SK-N-SH (cell line): Measurements from ENCODE around the gene ZNF766. TPM values are rescaled to one million over a fixed set of nuclear protein-coding genes. Genes with fewer than 3 reads are reported as not detected.

ENCODE experiments used
- CTCF ChIA-PET: fragments of 300-600, 350-600 bp; formaldehyde crosslinking; extraction: SDS; loops from one replicate; lab custom pipeline; 2021; lab: Yijun Ruan, JAX
- POLR2A ChIA-PET: fragments of 350-600 bp; sonication (Branson Sonifier 250); formaldehyde crosslinking; extraction: SDS; loops from one replicate; lab custom pipeline; 2020; ENCODE audit warnings: antibody characterized with exemption, inconsistent platforms; lab: Yijun Ruan, JAX
- DNase-seq: peaks from one replicate; pipeline ENCODE4 v3.0.0; 2012
- H2AFZ ChIP-seq: fragments of 200-600 bp; sonication (generic); 2 replicates; pipeline ENCODE4 v1.8.1; 2016; ENCODE audit warnings: antibody characterized with exemption, mild to moderate bottlenecking, low read depth
- H3F3A ChIP-seq: fragments of 200-600 bp; sonication (generic); replicated peaks from 2 replicates; pipeline ENCODE3; 2016; ENCODE audit warnings: antibody characterized with exemption, mild to moderate bottlenecking; ENCODE audit not compliant: insufficient read depth
- H3K27ac ChIP-seq, 2 experiments: fragments of 200-500 bp in 1 of 2; fragments of 200-600 bp in 1 of 2; sonication (Bioruptor generic) in 1 of 2; sonication (generic), shearing (Covaris generic) in 1 of 2; 2 replicates each; pipeline versions ENCODE4 v1.5.1 to v1.6.1; 2014 to 2016; ENCODE audit warnings: low read depth in 2 of 2, inconsistent platforms in 1 of 2, low read length in 1 of 2, mild to moderate bottlenecking in 1 of 2, mixed read lengths in 1 of 2
- H3K27me3 ChIP-seq: fragments of 200-600 bp; sonication (generic), shearing (Covaris generic); 2 replicates; pipeline ENCODE4 v1.6.1; 2016; ENCODE audit warnings: mixed run types; ENCODE audit not compliant: insufficient read depth
- H3K36me3 ChIP-seq, 2 experiments: fragments of 200-500 bp in 1 of 2; fragments of 200-600 bp in 1 of 2; sonication (Bioruptor generic) in 1 of 2; sonication (generic) in 1 of 2; replicated peaks in 1 of 2; 2 replicates each; pipeline versions ENCODE3 to v1.5.1; 2014 to 2016; ENCODE audit warnings: low read length in 1 of 2, mild to moderate bottlenecking in 1 of 2; ENCODE audit not compliant: insufficient read depth in 2 of 2, control insufficient read depth in 1 of 2
- H3K4me1 ChIP-seq, 2 experiments: fragments of 200-500 bp in 1 of 2; fragments of 200-600 bp in 1 of 2; sonication (Bioruptor generic) in 1 of 2; sonication (generic), shearing (Covaris generic) in 1 of 2; 2 replicates each; pipeline versions ENCODE4 v1.5.1 to v1.6.1; 2014 to 2016; ENCODE audit warnings: low read depth in 1 of 2, low read length in 1 of 2, mixed run types in 1 of 2; ENCODE audit not compliant: insufficient read depth in 2 of 2, control insufficient read depth in 1 of 2
- H3K4me2 ChIP-seq: fragments of 200-600 bp; sonication (generic), shearing (Covaris generic); 2 replicates; pipeline ENCODE4 v1.6.1; 2017; ENCODE audit warnings: mixed run types
- H3K4me3 ChIP-seq, 2 experiments: fragments of 200-500 bp in 1 of 2; fragments of 200-600 bp in 1 of 2; sonication (Bioruptor generic) in 1 of 2; sonication (generic), shearing (Covaris generic) in 1 of 2; 2 replicates each; pipeline versions ENCODE4 v1.5.1 to v1.8.1; 2014 to 2016; ENCODE audit warnings: low read depth in 2 of 2, inconsistent platforms in 1 of 2, low read length in 1 of 2, mild to moderate bottlenecking in 1 of 2, mixed read lengths in 1 of 2, moderate library complexity in 1 of 2
- H3K79me2 ChIP-seq: fragments of 200-600 bp; sonication (generic); 2 replicates; pipeline ENCODE4 v1.8.1; 2017; ENCODE audit warnings: mild to moderate bottlenecking; ENCODE audit not compliant: insufficient read depth
- H3K9ac ChIP-seq: fragments of 200-600 bp; sonication (generic); 2 replicates; pipeline ENCODE4 v1.6.1; 2017; ENCODE audit warnings: mixed run types
- H3K9me2 ChIP-seq: fragments of 200-600 bp; sonication (generic); 2 replicates; pipeline ENCODE4 v1.6.1; 2017; ENCODE audit warnings: mixed run types
- H3K9me3 ChIP-seq: fragments of 200-600 bp; sonication (generic); 2 replicates; pipeline ENCODE4 v1.6.1; 2017; ENCODE audit warnings: mixed run types, mild to moderate bottlenecking, moderate library complexity
- H4K20me1 ChIP-seq: fragments of 200-600 bp; sonication (generic); 2 replicates; pipeline ENCODE4 v1.6.1; 2017; ENCODE audit warnings: mild to moderate bottlenecking, mixed run types; ENCODE audit not compliant: insufficient read depth
- CHD2 ChIP-seq: fragments of 150-350 bp; IDR thresholded peaks from 2 replicates; pipeline ENCODE4 v1.6.1; 2018; ENCODE audit warnings: low read length; ENCODE audit not compliant: partially characterized antibody
- EP300 ChIP-seq, 2 experiments: IDR thresholded peaks; 2 replicates each; pipeline versions ENCODE4 v1.4.0 to v1.6.1; 2012; ENCODE audit warnings: borderline replicate concordance in 1 of 2, low read depth in 1 of 2, low read length in 1 of 2
- FOXM1 ChIP-seq: IDR thresholded peaks from 2 replicates; pipeline ENCODE4 v1.4.0; 2012; ENCODE audit warnings: low read depth, mild to moderate bottlenecking
- GATA2 ChIP-seq: sonication (generic); formaldehyde crosslinking; IDR thresholded peaks from 2 replicates; pipeline ENCODE4 v1.5.0; 2020; ENCODE audit warnings: mild to moderate bottlenecking, missing genetic modification reagents
- POLR2AphosphoS5 ChIP-seq: IDR thresholded peaks from 2 replicates; pipeline ENCODE4 v1.6.1; 2012; ENCODE audit warnings: low read depth, low read length
- RAD21 ChIP-seq: IDR thresholded peaks from 2 replicates; pipeline ENCODE4 v1.6.1; 2012; ENCODE audit warnings: mild to moderate bottlenecking, low read length
- TAF1 ChIP-seq: IDR thresholded peaks from 2 replicates; pipeline ENCODE4 v1.6.1; 2012; ENCODE audit warnings: low read depth, mild to moderate bottlenecking, low read length, moderate library complexity, borderline replicate concordance
- TCF12 ChIP-seq: IDR thresholded peaks from 2 replicates; pipeline ENCODE4 v1.4.0; 2012
- TEAD4 ChIP-seq: IDR thresholded peaks from 2 replicates; pipeline ENCODE4 v1.4.0; 2012; ENCODE audit warnings: mild to moderate bottlenecking, borderline replicate concordance; ENCODE audit not compliant: insufficient read depth
- WGBS: methylation state at CpG from one replicate; pipeline ENCODE4 v1.1.6; 2017; ENCODE audit warnings: low lambda C conversion rate; 5-methylcytosine and 5-hydroxymethylcytosine counted together
- polyA plus RNA-seq, 3 experiments: library from polyadenylated mRNA; depleted of rRNA; stranded (reverse); fragments of >200 nt; gene quantifications; 2 replicates each; pipeline ENCODE4 v1.2.3, GENCODE V29; 2012
- TF ChIP-seq, protein P1 (sequence below): fragments of 200-600 bp; sonication (generic); IDR thresholded peaks from 2 replicates; pipeline ENCODE4 v1.6.1; 2017; ENCODE audit warnings: antibody characterized with exemption, mild to moderate bottlenecking, moderate library complexity
- TF ChIP-seq, protein P2 (sequence below): IDR thresholded peaks from 2 replicates; pipeline ENCODE4; 2012
- TF ChIP-seq, protein P3 (sequence below): IDR thresholded peaks from 2 replicates; pipeline ENCODE4 v1.6.1; 2012; ENCODE audit warnings: mild to moderate bottlenecking, low read depth, low read length, moderate library complexity
- TF ChIP-seq, protein P4 (sequence below): IDR thresholded peaks from 2 replicates; pipeline ENCODE4 v1.4.0; 2012; ENCODE audit warnings: low read depth, borderline replicate concordance
- TF ChIP-seq, protein P5 (sequence below): fragments of 150-350 bp; IDR thresholded peaks from 2 replicates; pipeline ENCODE4 v1.6.1; 2016; ENCODE audit warnings: mild to moderate bottlenecking, low read depth, low read length
- TF ChIP-seq, protein P6 (sequence below): IDR thresholded peaks from 2 replicates; pipeline ENCODE4 v1.4.0; 2012; ENCODE audit warnings: low read depth, borderline replicate concordance

Gene ZNF766
- polyA plus RNA-seq, 1 of the 3 experiments (the other 2 are of a cell fraction): 3.9 TPM

DNA sequence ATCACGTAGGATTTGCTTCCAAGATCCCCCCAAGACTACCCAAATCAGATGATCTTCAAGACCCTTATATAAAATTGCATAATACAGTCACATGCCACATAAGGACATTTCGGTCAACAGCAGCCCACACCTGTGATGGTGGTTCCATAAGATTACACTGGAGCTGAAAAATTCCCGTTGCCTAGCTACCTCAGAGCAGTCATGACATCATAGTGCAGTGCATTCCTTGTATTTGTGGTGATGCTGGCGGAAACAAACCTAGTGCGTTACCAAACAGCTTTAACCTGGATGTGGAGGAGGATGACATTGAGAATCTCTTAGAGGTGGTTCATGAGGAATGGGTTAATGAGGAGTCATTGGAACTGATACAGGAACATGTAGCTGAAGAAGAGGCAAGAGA is 4.8 kb downstream of the ZNF766 start:
- no peaks in the 10 kb centered on the region for H3K9me2 ChIP-seq
- no peaks in the 10 kb centered on the region for H3K9me3 ChIP-seq
- ChIA-PET POLR2A (no interaction called here), CTCF (no interaction called here)
- WGBS: 88% methylated on average over 5 of the region's 5 CpGs
- no peak for TF ChIP-seq FOXM1
- no peak for DNase-seq
- no peak overlapping the region for H2AFZ ChIP-seq
- peaks cover 0 to 57% of the 10 kb centered on the region in 2 experiments for H3K36me3 ChIP-seq
- H3K4me1 ChIP-seq: peaks cover 0 to 2% of the 10 kb centered on the region in 2 experiments; a peak in 1 of 4 replicates
- no peak overlapping the region; a peak in 1 of 4 replicates for H3K4me3 ChIP-seq
- no peak overlapping the region for H3K4me2 ChIP-seq
- H3K27ac ChIP-seq: no peak overlapping the region
- no peak overlapping the region for H3K9ac ChIP-seq
- no peaks in the 10 kb centered on the region for H4K20me1 ChIP-seq
- peaks cover 98% of the 10 kb centered on the region for H3K79me2 ChIP-seq
- H3K27me3 ChIP-seq: no peaks in the 10 kb centered on the region
- no peaks in the 10 kb centered on the region for H3F3A ChIP-seq

DNA sequence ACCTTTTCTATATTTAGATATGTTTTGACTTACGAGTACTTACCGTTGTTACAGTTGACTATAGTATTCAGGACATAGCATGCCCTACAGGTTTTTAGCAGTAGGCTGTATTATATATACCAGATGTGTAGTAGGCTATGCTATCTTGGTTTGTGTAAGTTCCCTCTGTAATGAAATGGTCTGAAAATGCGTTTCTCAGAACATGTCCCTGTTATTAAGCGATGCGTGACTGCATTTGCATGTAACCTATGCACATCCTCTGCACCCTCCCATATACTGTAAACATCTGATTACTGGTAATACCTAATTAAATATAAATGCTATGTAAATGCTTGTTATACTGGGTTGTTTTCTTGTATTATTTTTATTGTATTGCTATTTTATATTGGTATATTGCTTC is 6.6 kb downstream of the ZNF766 start:
- 98% methylated on average over 5 of the region's 5 CpGs for WGBS
- peaks cover 0 to 56% of the 10 kb centered on the region in 2 experiments for H3K36me3 ChIP-seq
- no peak overlapping the region for H3K27ac ChIP-seq
- no peak overlapping the region for H3K4me2 ChIP-seq
- ChIA-PET POLR2A (no interaction called here), CTCF (no interaction called here)
- no peaks in the 10 kb centered on the region for H3K27me3 ChIP-seq
- no peaks in the 10 kb centered on the region for H4K20me1 ChIP-seq
- H3K4me3 ChIP-seq: no peak overlapping the region; a peak in 1 of 4 replicates
- H3K9me3 ChIP-seq: no peaks in the 10 kb centered on the region
- no peaks in the 10 kb centered on the region for H3F3A ChIP-seq
- no peak overlapping the region for H2AFZ ChIP-seq
- H3K79me2 ChIP-seq: peaks cover 100% of the 10 kb centered on the region
- no peaks in the 10 kb centered on the region for H3K9me2 ChIP-seq
- no peak overlapping the region for H3K9ac ChIP-seq
- no peak for DNase-seq
- TF ChIP-seq, protein P1, sequence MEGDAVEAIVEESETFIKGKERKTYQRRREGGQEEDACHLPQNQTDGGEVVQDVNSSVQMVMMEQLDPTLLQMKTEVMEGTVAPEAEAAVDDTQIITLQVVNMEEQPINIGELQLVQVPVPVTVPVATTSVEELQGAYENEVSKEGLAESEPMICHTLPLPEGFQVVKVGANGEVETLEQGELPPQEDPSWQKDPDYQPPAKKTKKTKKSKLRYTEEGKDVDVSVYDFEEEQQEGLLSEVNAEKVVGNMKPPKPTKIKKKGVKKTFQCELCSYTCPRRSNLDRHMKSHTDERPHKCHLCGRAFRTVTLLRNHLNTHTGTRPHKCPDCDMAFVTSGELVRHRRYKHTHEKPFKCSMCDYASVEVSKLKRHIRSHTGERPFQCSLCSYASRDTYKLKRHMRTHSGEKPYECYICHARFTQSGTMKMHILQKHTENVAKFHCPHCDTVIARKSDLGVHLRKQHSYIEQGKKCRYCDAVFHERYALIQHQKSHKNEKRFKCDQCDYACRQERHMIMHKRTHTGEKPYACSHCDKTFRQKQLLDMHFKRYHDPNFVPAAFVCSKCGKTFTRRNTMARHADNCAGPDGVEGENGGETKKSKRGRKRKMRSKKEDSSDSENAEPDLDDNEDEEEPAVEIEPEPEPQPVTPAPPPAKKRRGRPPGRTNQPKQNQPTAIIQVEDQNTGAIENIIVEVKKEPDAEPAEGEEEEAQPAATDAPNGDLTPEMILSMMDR: no peak
- TF ChIP-seq FOXM1: no peak
- TF ChIP-seq, protein P2, sequence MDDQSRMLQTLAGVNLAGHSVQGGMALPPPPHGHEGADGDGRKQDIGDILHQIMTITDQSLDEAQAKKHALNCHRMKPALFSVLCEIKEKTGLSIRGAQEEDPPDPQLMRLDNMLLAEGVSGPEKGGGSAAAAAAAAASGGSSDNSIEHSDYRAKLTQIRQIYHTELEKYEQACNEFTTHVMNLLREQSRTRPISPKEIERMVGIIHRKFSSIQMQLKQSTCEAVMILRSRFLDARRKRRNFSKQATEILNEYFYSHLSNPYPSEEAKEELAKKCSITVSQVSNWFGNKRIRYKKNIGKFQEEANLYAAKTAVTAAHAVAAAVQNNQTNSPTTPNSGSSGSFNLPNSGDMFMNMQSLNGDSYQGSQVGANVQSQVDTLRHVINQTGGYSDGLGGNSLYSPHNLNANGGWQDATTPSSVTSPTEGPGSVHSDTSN: no peak
- TF ChIP-seq GATA2: no peak
- TF ChIP-seq, protein P3, sequence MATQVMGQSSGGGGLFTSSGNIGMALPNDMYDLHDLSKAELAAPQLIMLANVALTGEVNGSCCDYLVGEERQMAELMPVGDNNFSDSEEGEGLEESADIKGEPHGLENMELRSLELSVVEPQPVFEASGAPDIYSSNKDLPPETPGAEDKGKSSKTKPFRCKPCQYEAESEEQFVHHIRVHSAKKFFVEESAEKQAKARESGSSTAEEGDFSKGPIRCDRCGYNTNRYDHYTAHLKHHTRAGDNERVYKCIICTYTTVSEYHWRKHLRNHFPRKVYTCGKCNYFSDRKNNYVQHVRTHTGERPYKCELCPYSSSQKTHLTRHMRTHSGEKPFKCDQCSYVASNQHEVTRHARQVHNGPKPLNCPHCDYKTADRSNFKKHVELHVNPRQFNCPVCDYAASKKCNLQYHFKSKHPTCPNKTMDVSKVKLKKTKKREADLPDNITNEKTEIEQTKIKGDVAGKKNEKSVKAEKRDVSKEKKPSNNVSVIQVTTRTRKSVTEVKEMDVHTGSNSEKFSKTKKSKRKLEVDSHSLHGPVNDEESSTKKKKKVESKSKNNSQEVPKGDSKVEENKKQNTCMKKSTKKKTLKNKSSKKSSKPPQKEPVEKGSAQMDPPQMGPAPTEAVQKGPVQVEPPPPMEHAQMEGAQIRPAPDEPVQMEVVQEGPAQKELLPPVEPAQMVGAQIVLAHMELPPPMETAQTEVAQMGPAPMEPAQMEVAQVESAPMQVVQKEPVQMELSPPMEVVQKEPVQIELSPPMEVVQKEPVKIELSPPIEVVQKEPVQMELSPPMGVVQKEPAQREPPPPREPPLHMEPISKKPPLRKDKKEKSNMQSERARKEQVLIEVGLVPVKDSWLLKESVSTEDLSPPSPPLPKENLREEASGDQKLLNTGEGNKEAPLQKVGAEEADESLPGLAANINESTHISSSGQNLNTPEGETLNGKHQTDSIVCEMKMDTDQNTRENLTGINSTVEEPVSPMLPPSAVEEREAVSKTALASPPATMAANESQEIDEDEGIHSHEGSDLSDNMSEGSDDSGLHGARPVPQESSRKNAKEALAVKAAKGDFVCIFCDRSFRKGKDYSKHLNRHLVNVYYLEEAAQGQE: no peak
- TF ChIP-seq, protein P4, sequence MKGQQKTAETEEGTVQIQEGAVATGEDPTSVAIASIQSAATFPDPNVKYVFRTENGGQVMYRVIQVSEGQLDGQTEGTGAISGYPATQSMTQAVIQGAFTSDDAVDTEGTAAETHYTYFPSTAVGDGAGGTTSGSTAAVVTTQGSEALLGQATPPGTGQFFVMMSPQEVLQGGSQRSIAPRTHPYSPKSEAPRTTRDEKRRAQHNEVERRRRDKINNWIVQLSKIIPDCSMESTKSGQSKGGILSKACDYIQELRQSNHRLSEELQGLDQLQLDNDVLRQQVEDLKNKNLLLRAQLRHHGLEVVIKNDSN: no peak
- TF ChIP-seq TCF12: no peak
- no peak for TF ChIP-seq TEAD4
- TF ChIP-seq, protein P5, sequence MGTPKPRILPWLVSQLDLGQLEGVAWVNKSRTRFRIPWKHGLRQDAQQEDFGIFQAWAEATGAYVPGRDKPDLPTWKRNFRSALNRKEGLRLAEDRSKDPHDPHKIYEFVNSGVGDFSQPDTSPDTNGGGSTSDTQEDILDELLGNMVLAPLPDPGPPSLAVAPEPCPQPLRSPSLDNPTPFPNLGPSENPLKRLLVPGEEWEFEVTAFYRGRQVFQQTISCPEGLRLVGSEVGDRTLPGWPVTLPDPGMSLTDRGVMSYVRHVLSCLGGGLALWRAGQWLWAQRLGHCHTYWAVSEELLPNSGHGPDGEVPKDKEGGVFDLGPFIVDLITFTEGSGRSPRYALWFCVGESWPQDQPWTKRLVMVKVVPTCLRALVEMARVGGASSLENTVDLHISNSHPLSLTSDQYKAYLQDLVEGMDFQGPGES: no peak
- no peak for TF ChIP-seq RAD21
- no peak for TF ChIP-seq POLR2AphosphoS5
- no peak for TF ChIP-seq CHD2
- no peak for TF ChIP-seq TAF1
- TF ChIP-seq EP300 (IDR thresholded peaks at IDR 0.05; ENCODE audit: borderline replicate concordance in 1 of 2, low read depth in 1 of 2, low read length in 1 of 2): no peak
- TF ChIP-seq, protein P6, sequence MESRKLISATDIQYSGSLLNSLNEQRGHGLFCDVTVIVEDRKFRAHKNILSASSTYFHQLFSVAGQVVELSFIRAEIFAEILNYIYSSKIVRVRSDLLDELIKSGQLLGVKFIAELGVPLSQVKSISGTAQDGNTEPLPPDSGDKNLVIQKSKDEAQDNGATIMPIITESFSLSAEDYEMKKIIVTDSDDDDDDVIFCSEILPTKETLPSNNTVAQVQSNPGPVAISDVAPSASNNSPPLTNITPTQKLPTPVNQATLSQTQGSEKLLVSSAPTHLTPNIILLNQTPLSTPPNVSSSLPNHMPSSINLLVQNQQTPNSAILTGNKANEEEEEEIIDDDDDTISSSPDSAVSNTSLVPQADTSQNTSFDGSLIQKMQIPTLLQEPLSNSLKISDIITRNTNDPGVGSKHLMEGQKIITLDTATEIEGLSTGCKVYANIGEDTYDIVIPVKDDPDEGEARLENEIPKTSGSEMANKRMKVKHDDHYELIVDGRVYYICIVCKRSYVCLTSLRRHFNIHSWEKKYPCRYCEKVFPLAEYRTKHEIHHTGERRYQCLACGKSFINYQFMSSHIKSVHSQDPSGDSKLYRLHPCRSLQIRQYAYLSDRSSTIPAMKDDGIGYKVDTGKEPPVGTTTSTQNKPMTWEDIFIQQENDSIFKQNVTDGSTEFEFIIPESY: no peak
- peaks cover 0 to 2% of the 10 kb centered on the region in 2 experiments; a peak in 1 of 4 replicates for H3K4me1 ChIP-seq
